Activated CD8-positive, alpha-beta memory T cell treated with anti-CD3 and anti-CD28 coated beads for 4 hours (primary cell): Measurements from ENCODE around the gene TRANK1.

Source experiments
- DNase-seq, 2 donors: peaks; one replicate each; pipeline ENCODE4 v3.0.0-alpha.2; 2020; ENCODE audit warnings: low read depth in 2 of 2

TRANK1 gene

DNA sequence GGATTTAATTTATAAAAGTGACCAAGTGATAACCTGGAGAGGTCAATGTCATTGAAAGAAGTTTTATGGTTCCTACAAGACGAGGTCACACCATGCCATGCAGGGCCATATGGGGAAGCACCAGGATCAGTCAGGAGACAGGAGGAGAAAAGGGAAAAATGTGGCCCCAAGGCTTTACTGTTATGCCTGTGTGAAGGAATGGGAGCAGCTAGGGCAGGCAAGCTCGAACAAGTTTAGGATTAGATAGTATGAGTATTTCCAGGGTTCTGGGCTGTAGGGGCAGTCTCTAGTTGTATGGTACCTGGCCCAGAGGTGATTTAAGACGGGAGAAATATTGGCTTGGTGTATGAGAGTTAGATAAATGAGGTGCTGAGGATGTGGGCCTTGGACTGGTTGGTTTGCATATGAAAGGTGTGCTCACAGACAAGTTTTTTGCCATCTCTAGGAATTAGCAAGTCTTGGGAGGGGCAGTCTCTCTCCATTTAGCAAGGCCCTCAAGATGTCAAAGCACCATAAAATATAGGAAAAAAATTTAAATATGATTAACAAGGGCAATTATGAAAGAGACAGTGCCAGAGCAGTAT lies 144.2 kb downstream of the TRANK1 start:
- no peak for DNase-seq

DNA sequence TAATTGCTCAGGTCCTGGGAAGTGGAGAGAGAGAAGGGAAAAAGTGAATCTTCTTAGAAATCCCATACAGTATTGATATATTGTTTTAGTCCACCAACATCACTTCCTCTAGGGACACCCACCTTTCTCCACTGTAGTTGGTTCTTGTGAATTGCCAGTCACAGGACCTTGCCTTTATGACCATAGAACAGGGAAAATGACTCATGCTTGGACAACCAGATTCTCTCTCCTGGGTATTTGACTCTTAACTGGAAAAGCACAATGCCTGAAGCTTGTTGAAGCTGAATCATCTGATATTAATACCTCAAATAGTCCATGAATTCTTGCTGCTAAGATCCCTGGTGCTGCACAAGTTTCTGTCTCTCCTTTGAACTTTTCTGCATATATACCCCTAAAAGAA lies 148.0 kb downstream of the TRANK1 start:
- DNase-seq = no peak

DNA sequence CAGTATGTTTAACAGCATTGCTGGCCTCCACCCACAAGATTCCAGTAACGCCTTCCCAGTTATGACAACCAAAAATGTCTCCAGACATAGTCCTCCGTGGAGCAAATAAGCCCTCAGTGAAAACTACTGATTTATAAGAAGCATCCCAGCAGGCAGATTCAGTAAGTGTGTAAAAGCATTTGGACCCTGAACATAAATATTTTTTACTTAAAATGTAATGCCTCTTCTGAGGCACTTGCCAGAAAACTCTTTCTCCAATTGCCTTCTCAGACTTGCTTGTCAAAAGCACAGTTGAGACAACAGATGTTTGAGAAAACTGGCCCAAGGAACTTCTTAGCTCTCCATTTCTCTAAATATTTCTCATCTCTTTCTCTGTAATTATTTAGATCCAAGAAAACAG lies 148.7 kb downstream of the TRANK1 start:
- DNase-seq = no peak

DNA sequence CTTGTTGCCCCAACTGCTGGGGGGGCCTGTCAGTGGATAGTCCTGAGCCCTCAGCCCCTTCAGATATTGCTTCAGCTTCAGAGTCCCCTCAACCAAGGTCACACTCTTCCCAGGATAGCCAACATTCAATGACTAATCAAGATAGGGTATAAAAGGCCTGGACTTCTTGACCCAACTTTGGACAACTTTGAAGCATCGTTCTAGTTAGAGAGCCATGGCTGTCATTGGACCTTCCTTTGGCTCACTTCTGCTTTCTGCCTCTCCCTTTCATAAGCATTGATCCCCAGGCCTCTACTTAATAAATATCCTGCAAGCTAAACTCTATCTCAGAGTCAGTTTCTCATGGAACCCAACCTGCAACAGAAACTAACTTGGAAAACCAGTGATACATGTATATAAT lies 149.2 kb downstream of the TRANK1 start:
- no peak for DNase-seq

DNA sequence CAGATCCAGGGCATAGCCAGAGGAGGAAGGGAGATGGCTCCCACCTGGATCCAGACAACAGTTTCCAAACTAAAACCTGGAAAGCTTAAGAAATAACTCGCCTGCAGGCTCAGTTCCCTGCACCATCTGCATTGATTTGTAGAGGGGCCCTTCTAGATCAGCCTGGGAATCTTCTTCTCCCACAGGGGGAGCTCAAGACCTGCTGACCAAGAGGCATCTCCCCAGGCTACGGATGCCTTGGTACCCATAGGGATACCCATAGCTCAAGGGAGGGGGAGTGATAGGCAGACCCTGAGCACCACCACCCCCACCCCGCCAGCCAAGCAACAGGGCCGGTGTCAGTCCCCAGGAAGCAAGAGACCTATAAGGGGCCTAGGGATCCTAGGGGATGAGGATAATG lies 152.5 kb downstream of the TRANK1 start:
- no peak for DNase-seq

DNA sequence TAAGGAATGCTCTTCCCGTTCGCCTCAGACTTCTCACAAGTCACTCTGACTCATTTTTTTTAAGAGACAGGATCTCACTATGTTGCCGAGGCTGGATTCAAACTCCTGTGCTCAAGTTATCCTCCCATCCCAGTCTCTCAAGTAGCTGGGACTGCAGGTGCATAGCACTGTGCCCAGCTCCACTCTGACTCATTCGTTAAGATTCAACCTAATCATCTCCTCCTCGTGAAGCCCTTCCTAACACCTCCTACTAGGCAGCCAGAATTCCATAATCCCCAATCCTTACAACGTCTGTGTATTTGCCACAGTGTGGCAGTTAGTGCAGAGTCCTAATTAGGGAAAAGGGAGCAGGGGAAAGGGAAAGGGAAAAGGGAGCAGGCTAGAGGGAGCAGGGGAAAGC lies 154.1 kb downstream of the TRANK1 start:
- no peak for DNase-seq

DNA sequence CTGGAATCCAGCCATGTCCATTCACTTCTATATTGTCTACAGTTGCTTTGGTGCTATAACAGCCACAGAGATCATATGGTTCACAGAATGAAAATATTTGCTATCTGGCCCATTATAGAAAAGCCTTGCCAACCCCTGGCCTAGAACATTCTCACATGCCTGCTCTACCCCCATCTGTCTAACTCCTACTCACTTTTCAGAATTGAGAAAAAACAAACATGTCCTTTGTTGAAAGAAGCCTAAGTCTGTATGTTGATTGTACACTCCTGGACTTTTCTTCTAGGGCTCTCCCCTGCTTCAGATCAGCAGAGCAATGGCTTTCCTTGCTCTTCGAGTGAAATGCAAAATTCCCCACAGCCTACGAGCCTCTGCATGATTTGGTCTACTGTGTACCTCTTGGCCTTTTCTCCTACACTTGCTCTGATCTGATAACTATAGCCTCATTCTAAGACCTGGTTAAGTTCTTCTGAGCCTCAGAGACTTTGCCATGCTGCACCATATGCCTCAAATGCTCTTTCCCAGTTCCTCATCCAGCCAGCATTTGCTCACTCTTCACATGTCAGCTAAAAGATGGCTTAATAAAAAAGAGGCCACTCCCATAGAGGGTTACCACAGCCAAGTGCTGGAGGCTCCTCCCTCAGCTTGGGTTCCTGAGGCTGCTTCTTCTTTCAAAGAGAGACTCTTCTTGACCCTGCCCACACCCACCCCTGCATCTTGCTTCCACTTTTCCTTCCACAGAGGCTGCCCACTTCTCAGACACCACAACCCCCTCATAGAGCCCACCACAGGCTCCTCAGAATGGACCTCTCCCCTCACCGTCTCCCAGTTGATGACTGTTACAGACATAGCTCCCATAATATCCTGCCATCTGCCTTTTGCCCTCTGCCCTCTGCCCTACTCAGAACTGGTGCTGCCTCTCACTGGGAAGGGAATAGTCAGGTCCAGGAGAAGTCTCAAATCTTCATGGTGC lies 157.6 kb downstream of the TRANK1 start:
- DNase-seq = no peak

DNA sequence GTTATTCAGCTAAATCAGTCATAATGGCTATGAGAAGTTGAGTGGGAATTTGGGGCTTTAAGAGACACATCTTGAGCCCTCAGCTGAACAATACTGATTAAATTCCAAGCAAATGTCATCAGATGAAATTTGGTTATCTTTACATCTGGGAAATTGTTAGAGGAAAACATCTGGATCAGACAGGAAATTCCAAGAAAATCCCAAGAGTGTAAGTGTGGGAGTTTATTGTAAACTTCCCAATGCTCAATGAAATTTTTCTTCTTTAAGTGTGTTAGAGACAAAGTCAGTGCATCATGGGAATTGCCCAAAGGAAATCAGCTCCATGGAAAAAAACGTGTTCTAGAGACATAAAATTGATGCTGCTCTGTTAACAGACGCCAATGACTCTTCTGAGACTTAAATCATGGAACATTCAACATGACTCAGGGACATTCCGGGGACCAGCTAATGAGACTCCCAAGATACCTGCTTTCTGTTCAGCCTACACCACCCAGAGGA lies 160.7 kb downstream of the TRANK1 start:
- DNase-seq = no peak

DNA sequence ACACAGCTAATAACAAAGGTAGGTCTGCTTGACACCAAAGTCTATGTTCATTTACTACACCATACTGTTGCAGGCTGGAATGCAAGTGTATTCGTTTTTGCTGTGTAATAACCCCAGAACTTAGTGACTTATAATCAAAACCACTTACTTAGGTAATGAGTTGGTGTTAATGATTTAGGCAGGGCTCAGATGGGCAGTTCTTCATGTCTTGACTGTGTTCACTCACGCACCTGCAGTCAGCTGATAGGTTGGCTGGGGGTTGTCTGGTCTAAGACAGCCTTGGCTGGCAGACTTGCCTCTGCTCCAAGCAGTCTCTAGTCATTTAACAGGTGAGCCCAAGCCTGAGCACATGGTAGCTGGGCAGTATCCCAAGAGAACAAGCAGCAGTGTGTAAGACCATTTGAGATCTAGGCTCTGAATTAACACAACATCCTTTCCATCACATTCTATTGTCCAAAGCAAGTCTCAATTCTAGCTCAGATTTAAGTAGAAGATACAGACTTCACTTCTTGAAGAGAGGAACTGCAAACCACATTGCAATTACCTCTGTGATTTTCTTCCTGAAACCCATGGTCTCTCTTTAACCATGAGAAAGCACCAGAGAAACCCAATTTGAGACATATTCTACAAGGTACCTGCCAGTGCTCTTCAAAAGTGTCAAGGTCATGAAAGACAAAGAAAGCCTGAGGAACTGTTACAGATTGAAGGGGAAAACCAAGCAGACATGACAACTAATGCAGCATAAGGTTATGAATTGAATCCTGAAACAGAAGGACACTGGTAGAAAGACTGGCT lies 167.2 kb downstream of the TRANK1 start:
- DNase-seq = no peak
